GM19193 (cell line): Measurements from ENCODE around the gene BRAT1.

Experiments
- POLR2A ChIP-seq: IDR thresholded peaks from 4 replicates; pipeline ENCODE4 v1.6.1; 2011; ENCODE audit not compliant: insufficient read depth, insufficient read length; ENCODE audit errors: extremely low read depth

The BRAT1 gene

GRCh38 chr7:2515424-2516193 lies 39.7 kb downstream of the BRAT1 start:
- TF ChIP-seq POLR2A, result no peak

- TF ChIP-seq POLR2A, result no peak
Measured at GRCh38 chr7:2514473-2515423, 40.6 kb downstream of the BRAT1 start.

GRCh38 chr7:2513702-2514101 lies 41.6 kb downstream of the BRAT1 start:
- TF ChIP-seq POLR2A, result no peak

- TF ChIP-seq POLR2A, result no peak
Measured at GRCh38 chr7:2512713-2513112, 42.6 kb downstream of the BRAT1 start.

GRCh38 chr7:2512179-2512661 lies 43.1 kb downstream of the BRAT1 start:
- TF ChIP-seq POLR2A, result no peak

GRCh38 chr7:2511769-2512168 lies 43.6 kb downstream of the BRAT1 start:
- TF ChIP-seq POLR2A, result no peak

GRCh38 chr7:2510909-2511768 lies 44.2 kb downstream of the BRAT1 start:
- peak; percentile 31 for TF ChIP-seq POLR2A

- no peak for TF ChIP-seq POLR2A
Measured at GRCh38 chr7:2510130-2510776, 45.1 kb downstream of the BRAT1 start.

- no peak for TF ChIP-seq POLR2A
Measured at GRCh38 chr7:2509298-2509906, 45.9 kb downstream of the BRAT1 start.

- no peak for TF ChIP-seq POLR2A
Measured at GRCh38 chr7:2508327-2509215, 46.8 kb downstream of the BRAT1 start.

- TF ChIP-seq POLR2A, result no peak
Measured at GRCh38 chr7:2507917-2508306, 47.4 kb downstream of the BRAT1 start.

GRCh38 chr7:2507208-2507916 lies 48.0 kb downstream of the BRAT1 start:
- TF ChIP-seq POLR2A, result no peak
